Neural crest cell (in vitro differentiated cells): ENCODE data around the gene ABCA13. TPM values are rescaled to one million over a fixed set of nuclear protein-coding genes. Genes with fewer than 3 reads are reported as not detected.

Experiments used
- DNase-seq: peaks from one replicate; pipeline ENCODE4 v3.0.0; 2021; ENCODE audit warnings: low read depth, mixed read lengths, low spot score
- H3K27ac Mint-ChIP-seq: one replicate; pipeline ENCODE4 v1.8.0; 2021; ENCODE audit warnings: mild to moderate bottlenecking, mixed read lengths; ENCODE audit not compliant: unreplicated experiment
- H3K27me3 Mint-ChIP-seq: 2 replicates; pipeline ENCODE4 v1.8.0; 2021; ENCODE audit warnings: low read depth, mild to moderate bottlenecking, mixed read lengths
- H3K36me3 Mint-ChIP-seq: 2 replicates; pipeline ENCODE4 v1.8.0; 2021; ENCODE audit warnings: low read depth, mild to moderate bottlenecking, mixed read lengths
- H3K4me1 Mint-ChIP-seq: 2 replicates; pipeline ENCODE4 v1.8.0; 2021; ENCODE audit warnings: mixed read lengths
- H3K4me3 Mint-ChIP-seq: one replicate; pipeline ENCODE4 v1.8.0; 2021; ENCODE audit warnings: mild to moderate bottlenecking, mixed read lengths
- H3K9me3 Mint-ChIP-seq: 2 replicates; pipeline ENCODE4 v1.8.0; 2021; ENCODE audit warnings: mixed read lengths
- total RNA-seq: library from RNA; stranded (reverse); gene quantifications from 2 replicates; pipeline ENCODE4 v1.2.1, GENCODE V29; 2021
- TF ChIP-seq, protein P1 (sequence below): fragments of 200-600 bp; sonication (generic); conservative IDR thresholded peaks from 2 replicates; pipeline ENCODE4 v1.5.0; 2021; ENCODE audit warnings: antibody characterized with exemption, mild to moderate bottlenecking

The ABCA13 gene
- total RNA-seq, 1 donor from 2014 or later: 0.89 TPM

DNA sequence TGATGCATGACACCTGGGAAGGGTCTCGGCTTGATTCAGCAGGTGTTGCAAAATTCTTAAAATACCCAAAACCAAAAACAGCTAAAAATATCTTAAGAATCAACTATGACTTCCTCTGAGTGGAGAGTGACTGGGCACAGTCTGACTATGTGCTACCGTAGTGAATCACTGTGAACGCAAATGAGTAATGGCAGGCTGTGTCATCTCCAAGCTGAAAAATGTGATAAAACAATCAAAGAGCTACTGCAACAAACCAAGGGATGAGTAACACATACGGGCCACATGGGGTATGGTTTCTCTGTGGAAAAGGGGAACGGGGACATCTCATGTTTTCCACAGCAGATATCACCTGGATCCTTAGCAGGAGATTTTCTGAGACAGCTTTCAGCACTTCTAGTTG lies 127.5 kb downstream of the ABCA13 start:
- no peak for DNase-seq
- no peaks in the 10 kb centered on the region for H3K4me1 Mint-ChIP-seq
- H3K9me3 Mint-ChIP-seq: no peaks in the 10 kb centered on the region
- H3K4me3 Mint-ChIP-seq: no peak overlapping the region
- H3K27me3 Mint-ChIP-seq: no peaks in the 10 kb centered on the region
- no peaks in the 10 kb centered on the region for H3K36me3 Mint-ChIP-seq
- H3K27ac Mint-ChIP-seq: no peak overlapping the region
- TF ChIP-seq, protein P1, sequence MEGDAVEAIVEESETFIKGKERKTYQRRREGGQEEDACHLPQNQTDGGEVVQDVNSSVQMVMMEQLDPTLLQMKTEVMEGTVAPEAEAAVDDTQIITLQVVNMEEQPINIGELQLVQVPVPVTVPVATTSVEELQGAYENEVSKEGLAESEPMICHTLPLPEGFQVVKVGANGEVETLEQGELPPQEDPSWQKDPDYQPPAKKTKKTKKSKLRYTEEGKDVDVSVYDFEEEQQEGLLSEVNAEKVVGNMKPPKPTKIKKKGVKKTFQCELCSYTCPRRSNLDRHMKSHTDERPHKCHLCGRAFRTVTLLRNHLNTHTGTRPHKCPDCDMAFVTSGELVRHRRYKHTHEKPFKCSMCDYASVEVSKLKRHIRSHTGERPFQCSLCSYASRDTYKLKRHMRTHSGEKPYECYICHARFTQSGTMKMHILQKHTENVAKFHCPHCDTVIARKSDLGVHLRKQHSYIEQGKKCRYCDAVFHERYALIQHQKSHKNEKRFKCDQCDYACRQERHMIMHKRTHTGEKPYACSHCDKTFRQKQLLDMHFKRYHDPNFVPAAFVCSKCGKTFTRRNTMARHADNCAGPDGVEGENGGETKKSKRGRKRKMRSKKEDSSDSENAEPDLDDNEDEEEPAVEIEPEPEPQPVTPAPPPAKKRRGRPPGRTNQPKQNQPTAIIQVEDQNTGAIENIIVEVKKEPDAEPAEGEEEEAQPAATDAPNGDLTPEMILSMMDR: no peak

DNA sequence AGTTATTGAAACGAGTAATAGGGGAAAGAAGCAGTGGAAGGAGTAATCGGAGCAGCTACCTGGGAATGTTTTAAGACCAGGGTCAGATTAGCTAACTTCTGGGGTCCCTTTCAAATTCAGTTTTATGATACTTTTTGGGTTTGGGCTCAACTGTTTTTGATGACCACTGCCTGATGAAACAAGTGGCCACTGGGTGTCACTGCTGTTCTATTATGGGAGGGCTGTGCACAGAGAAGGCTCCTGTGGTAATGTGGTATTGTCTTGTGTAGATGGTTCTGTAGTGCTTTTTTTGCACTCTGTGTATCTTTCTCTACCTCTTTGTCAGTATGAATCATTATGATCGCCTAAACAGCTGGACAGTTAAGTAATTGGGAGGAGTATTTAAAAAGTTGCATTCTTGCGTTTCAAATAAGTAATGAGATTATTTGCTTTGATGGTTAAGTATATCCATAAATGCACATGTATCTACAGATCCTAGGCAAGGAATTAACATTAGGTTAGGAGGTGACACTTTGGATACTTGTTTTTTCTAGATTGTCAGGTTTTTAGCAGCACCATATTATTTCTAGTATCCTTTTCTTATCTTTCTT lies 128.4 kb downstream of the ABCA13 start:
- H3K4me1 Mint-ChIP-seq: no peaks in the 10 kb centered on the region
- no peaks in the 10 kb centered on the region for H3K27me3 Mint-ChIP-seq
- H3K27ac Mint-ChIP-seq: no peak overlapping the region
- H3K4me3 Mint-ChIP-seq: no peak overlapping the region
- no peaks in the 10 kb centered on the region for H3K36me3 Mint-ChIP-seq
- peak; percentile 74 for DNase-seq
- TF ChIP-seq, protein P1: peak; percentile 91
- H3K9me3 Mint-ChIP-seq: no peaks in the 10 kb centered on the region

DNA sequence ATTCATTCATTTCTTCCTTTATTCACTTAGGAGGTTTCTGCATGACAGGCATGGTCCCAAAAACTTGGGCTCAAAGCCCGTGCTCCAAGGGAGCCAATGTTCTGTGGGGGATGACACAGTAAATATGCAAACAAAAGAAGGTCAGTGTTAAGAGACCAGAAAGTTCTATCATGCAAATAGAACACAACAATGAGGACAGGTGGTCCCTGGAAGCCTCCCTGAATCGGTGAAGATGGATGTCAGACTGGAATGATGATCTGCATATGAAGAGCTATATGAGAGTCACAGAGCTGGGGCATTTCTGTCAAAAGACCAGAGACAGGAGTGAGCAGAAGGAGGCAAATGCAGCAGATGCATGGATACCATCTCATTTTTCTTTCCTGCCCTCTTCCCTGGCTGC lies 129.0 kb downstream of the ABCA13 start:
- TF ChIP-seq, protein P1: no peak
- H3K4me3 Mint-ChIP-seq: no peak overlapping the region
- DNase-seq: no peak
- H3K9me3 Mint-ChIP-seq: no peaks in the 10 kb centered on the region
- H3K4me1 Mint-ChIP-seq: no peaks in the 10 kb centered on the region
- no peaks in the 10 kb centered on the region for H3K36me3 Mint-ChIP-seq
- no peaks in the 10 kb centered on the region for H3K27me3 Mint-ChIP-seq
- H3K27ac Mint-ChIP-seq: peak overlapping the region; percentile 63

- H3K27ac Mint-ChIP-seq: no peak overlapping the region
- H3K9me3 Mint-ChIP-seq: no peaks in the 10 kb centered on the region
- no peak overlapping the region for H3K4me3 Mint-ChIP-seq
- no peaks in the 10 kb centered on the region for H3K27me3 Mint-ChIP-seq
- no peak for DNase-seq
- TF ChIP-seq, protein P1: no peak
- no peaks in the 10 kb centered on the region for H3K4me1 Mint-ChIP-seq
- no peaks in the 10 kb centered on the region for H3K36me3 Mint-ChIP-seq
Observed at GRCh38 chr7:48301201-48301600, 129.9 kb downstream of the ABCA13 start.

GRCh38 chr7:48304641-48305040 lies 133.4 kb downstream of the ABCA13 start:
- Mint-ChIP-seq H3K27me3 (no peaks in the 10 kb centered on the region), H3K27ac (no peak overlapping the region), H3K4me3 (no peak overlapping the region), H3K9me3 (no peaks in the 10 kb centered on the region), H3K36me3 (no peaks in the 10 kb centered on the region), H3K4me1 (no peaks in the 10 kb centered on the region)
- TF ChIP-seq, protein P1: no peak
- DNase-seq: no peak
